Measurements from ENCODE around the gene TDRD7.

TDRD7 gene

GRCh38 chr9:97386733-97387503, 25.0 kb upstream of the TDRD7 start:
- in situ Hi-C loops (cut with HindIII; ENCODE audit: low sequenced_read_pairs), result no loop called here

GRCh38 chr9:97387504-97387886, 24.4 kb upstream of the TDRD7 start:
- in situ Hi-C loops (cut with HindIII; ENCODE audit: low sequenced_read_pairs), result no loop called here

GRCh38 chr9:97387936-97388684, 23.8 kb upstream of the TDRD7 start:
- in situ Hi-C loops (cut with HindIII; ENCODE audit: low sequenced_read_pairs), result no loop called here

- in situ Hi-C loops (cut with HindIII; ENCODE audit: low sequenced_read_pairs), result no loop called here
These were observed 23.1 kb upstream of the TDRD7 start for GRCh38 chr9:97388721-97389238.

- in situ Hi-C loops (cut with HindIII; ENCODE audit: low sequenced_read_pairs), result no loop called here
These were observed 22.6 kb upstream of the TDRD7 start for GRCh38 chr9:97389249-97389648.

- in situ Hi-C loops (cut with HindIII; ENCODE audit: low sequenced_read_pairs), result no loop called here
These were observed 21.0 kb upstream of the TDRD7 start for GRCh38 chr9:97390791-97391406.

GRCh38 chr9:97394881-97395280, 17.0 kb upstream of the TDRD7 start:
- in situ Hi-C loops (cut with HindIII; ENCODE audit: low sequenced_read_pairs), result no loop called here

- in situ Hi-C loops (cut with HindIII; ENCODE audit: low sequenced_read_pairs), result no loop called here
These were observed 16.2 kb upstream of the TDRD7 start for GRCh38 chr9:97395745-97396144.

GRCh38 chr9:97396256-97396655, 15.6 kb upstream of the TDRD7 start:
- in situ Hi-C loops (cut with HindIII; ENCODE audit: low sequenced_read_pairs), result no loop called here

GRCh38 chr9:97397220-97397619, 14.7 kb upstream of the TDRD7 start:
- in situ Hi-C loops (cut with HindIII; ENCODE audit: low sequenced_read_pairs), result no loop called here

- in situ Hi-C loops (cut with HindIII; ENCODE audit: low sequenced_read_pairs), result no loop called here
These were observed 12.7 kb upstream of the TDRD7 start for GRCh38 chr9:97398999-97399758.

- in situ Hi-C loops (cut with HindIII; ENCODE audit: low sequenced_read_pairs), result loop anchor here (10.0 kb wide), 1 partner anchor 549 kb away; the partner anchor contains the start of gene ZNF782
These were observed 8.1 kb upstream of the TDRD7 start for GRCh38 chr9:97403746-97404316.

GRCh38 chr9:97405551-97405950, 6.3 kb upstream of the TDRD7 start:
- in situ Hi-C loops (cut with HindIII; ENCODE audit: low sequenced_read_pairs), result loop anchor here (10.0 kb wide), 1 partner anchor 551 kb away; the partner anchor contains the start of gene ZNF782

- in situ Hi-C loops (cut with HindIII; ENCODE audit: low sequenced_read_pairs), result loop anchor here (10.0 kb wide), 1 partner anchor 552 kb away; the partner anchor contains the start of gene ZNF782
These were observed 5.2 kb upstream of the TDRD7 start for GRCh38 chr9:97406620-97407177.

GRCh38 chr9:97408562-97408961, 3.3 kb upstream of the TDRD7 start:
- in situ Hi-C loops (cut with HindIII; ENCODE audit: low sequenced_read_pairs), result loop anchor here (10.0 kb wide), 1 partner anchor 554 kb away; the partner anchor contains the start of gene ZNF782

- in situ Hi-C loops (cut with HindIII; ENCODE audit: low sequenced_read_pairs), result loop anchor here (10.0 kb wide), 1 partner anchor 203 kb away; no protein-coding TSS in a partner anchor
These were observed 482 bp upstream of the TDRD7 start for GRCh38 chr9:97411440-97411788.

- in situ Hi-C loops (cut with HindIII; ENCODE audit: low sequenced_read_pairs), result loop anchor here (10.0 kb wide), 1 partner anchor 202 kb away; no protein-coding TSS in a partner anchor
These were observed 910 bp downstream of the TDRD7 start for GRCh38 chr9:97412626-97413385.

GRCh38 chr9:97413462-97413861, 1.6 kb downstream of the TDRD7 start:
- in situ Hi-C loops (cut with HindIII; ENCODE audit: low sequenced_read_pairs), result loop anchor here (10.0 kb wide), 1 partner anchor 201 kb away; no protein-coding TSS in a partner anchor

GRCh38 chr9:97415146-97415545, 3.2 kb downstream of the TDRD7 start:
- in situ Hi-C loops (cut with HindIII; ENCODE audit: low sequenced_read_pairs), result loop anchor here (10.0 kb wide), 1 partner anchor 200 kb away; no protein-coding TSS in a partner anchor

All from endothelial cell of hepatic sinusoid (primary cell).